Mucosa of rectum (tissue), 2 donors: ENCODE results near the gene ZNF692.
A peak's percentile ranks its signal among the peaks of the same experiment; 100 is the strongest.

ENCODE experiments used
- H3K27ac ChIP-seq, 2 donors: one replicate each; pipeline ENCODE4 v1.7.0; 2013; ENCODE audit warnings: inconsistent platforms in 2 of 2, low read depth in 2 of 2, low read length in 2 of 2
- H3K27me3 ChIP-seq, 2 donors: one replicate each; pipeline ENCODE4 v1.7.0; 2013; ENCODE audit warnings: low read length in 2 of 2; ENCODE audit not compliant: control insufficient read depth in 2 of 2, insufficient read depth in 2 of 2
- H3K36me3 ChIP-seq, 2 donors: one replicate each; pipeline ENCODE4 v1.7.0; 2013; ENCODE audit warnings: low read length in 2 of 2; ENCODE audit not compliant: control insufficient read depth in 2 of 2, insufficient read depth in 2 of 2
- H3K4me1 ChIP-seq, 2 donors: one replicate each; pipeline ENCODE4 v1.7.0; 2013; ENCODE audit warnings: low read length in 2 of 2, mild to moderate bottlenecking in 1 of 2; ENCODE audit not compliant: control insufficient read depth in 2 of 2, insufficient read depth in 2 of 2
- H3K4me3 ChIP-seq, 2 donors: one replicate each; pipeline ENCODE4 v1.7.0; 2013; ENCODE audit warnings: low read length in 2 of 2
- H3K9ac ChIP-seq, 2 donors: one replicate each; pipeline ENCODE4 v1.7.0; 2013; ENCODE audit warnings: low read length in 2 of 2, low read depth in 1 of 2, mild to moderate bottlenecking in 1 of 2
- H3K9me3 ChIP-seq, 2 donors: one replicate each; pipeline ENCODE4 v1.7.0; 2013; ENCODE audit warnings: low read length in 2 of 2; ENCODE audit not compliant: control insufficient read depth in 2 of 2
- donor health status: healthy.
- donor health status: Normal muscosa, but diverticular disease.

ZNF692 gene

DNA sequence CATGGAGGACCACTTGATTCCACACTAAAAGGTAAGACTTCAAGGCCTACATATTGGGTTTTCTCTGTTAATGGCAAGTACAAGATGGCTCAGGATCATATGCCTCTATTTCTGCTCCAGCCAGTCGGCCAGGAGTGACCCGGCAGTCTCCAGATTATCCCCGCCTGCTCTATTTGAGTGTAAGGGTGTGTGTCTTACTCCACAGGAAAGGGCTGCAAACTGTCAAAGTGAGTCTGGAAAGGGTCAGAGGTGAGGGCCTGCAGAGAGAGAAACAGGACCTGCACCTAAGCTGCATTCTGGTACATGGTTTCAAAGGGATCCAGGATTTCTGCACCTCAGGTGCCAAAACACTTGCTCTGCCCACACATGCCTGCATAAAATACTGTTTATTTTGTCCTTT, 9.2 kb downstream of the ZNF692 start:
- peaks cover 0 to 2% of the 10 kb centered on the region in 2 donors for H3K4me1 ChIP-seq
- H3K9ac ChIP-seq: no peak overlapping the region
- H3K27me3 ChIP-seq: no peaks in the 10 kb centered on the region
- no peak overlapping the region for H3K4me3 ChIP-seq
- no peaks in the 10 kb centered on the region for H3K9me3 ChIP-seq
- peaks cover 51 to 57% of the 10 kb centered on the region in 2 donors for H3K36me3 ChIP-seq
- no peak overlapping the region for H3K27ac ChIP-seq

DNA sequence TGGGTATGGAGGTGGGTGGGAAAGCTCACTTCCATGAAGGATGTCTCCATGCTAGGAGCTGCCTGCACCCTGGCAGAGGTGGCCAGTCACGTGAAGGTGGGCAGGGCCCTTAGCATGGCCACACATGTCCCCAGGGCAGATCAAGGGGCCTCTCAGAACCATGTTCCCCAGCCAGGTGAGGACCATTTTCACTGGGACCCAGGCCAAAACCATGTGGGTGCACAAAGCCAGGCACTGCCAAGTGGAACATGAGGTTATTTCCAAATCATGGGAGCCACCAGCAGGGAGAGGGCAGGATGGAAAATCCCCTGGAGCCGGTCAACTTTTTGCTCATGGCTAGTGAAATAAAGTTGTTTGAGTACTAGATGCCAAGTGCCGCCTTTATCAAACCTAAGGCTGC, 9.7 kb downstream of the ZNF692 start:
- Histone ChIP-seq H3K9me3 (no peaks in the 10 kb centered on the region), H3K4me1 (peaks cover 0 to 2% of the 10 kb centered on the region in 2 donors), H3K27me3 (no peaks in the 10 kb centered on the region), H3K9ac (no peak overlapping the region), H3K36me3 (peaks cover 54 to 60% of the 10 kb centered on the region in 2 donors), H3K4me3 (no peak overlapping the region), H3K27ac (no peak overlapping the region)

DNA sequence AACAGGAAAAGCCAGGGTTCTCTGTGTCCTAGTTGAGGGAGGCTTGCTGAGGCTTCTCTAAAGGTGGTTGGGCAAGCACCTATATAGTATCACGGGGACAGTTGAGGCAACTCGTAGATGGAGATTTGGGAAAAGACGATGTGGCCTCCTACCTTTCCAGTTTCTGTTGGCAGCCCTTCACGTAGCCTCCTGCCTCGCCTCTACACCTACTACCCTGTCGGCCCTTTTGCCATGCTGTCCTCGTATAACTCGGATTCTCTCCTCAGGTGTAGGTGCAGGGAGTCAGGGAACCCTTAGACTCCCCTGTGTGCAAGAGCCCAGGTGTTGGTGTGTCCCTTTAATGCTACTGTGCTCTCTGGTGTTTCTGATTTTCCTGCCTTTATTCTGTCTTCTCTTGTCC, 10.3 kb downstream of the ZNF692 start:
- Histone ChIP-seq H3K36me3 (peaks cover 54 to 56% of the 10 kb centered on the region in 2 donors), H3K27ac (no peak overlapping the region), H3K4me1 (peaks cover 0 to 2% of the 10 kb centered on the region in 2 donors), H3K9me3 (no peaks in the 10 kb centered on the region), H3K27me3 (no peaks in the 10 kb centered on the region), H3K9ac (no peak overlapping the region), H3K4me3 (no peak overlapping the region)

DNA sequence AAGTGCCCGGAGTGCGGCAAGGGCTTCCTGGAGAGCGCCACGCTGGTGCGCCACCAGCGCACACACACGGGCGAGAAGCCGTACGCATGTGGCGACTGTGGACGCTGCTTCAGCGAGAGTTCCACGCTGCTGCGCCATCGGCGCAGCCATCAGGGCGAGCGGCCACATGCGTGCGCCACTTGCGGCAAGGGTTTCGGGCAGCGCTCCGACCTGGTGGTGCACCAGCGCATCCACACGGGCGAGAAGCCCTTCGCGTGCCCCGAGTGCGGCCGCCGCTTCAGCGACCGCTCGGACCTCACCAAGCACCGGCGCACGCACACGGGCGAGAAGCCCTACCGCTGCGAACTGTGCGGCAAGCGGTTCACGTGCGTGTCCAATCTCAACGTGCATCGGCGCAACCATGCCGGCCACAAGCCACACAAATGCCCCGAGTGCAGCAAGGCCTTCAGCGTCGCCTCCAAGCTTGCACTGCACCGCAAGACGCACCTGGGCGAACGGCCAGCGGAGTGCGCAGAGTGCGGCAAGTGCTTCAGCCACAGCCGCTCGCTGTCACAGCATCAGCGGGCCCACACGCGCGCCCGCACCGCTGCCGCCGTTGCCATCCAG, 10.8 kb downstream of the ZNF692 start:
- peaks cover 55 to 56% of the 10 kb centered on the region in 2 donors for H3K36me3 ChIP-seq
- no peak overlapping the region for H3K9ac ChIP-seq
- no peaks in the 10 kb centered on the region for H3K27me3 ChIP-seq
- H3K9me3 ChIP-seq: no peaks in the 10 kb centered on the region
- H3K4me1 ChIP-seq: peaks cover 0 to 2% of the 10 kb centered on the region in 2 donors
- H3K4me3 ChIP-seq: no peak overlapping the region
- H3K27ac ChIP-seq: no peak overlapping the region

DNA sequence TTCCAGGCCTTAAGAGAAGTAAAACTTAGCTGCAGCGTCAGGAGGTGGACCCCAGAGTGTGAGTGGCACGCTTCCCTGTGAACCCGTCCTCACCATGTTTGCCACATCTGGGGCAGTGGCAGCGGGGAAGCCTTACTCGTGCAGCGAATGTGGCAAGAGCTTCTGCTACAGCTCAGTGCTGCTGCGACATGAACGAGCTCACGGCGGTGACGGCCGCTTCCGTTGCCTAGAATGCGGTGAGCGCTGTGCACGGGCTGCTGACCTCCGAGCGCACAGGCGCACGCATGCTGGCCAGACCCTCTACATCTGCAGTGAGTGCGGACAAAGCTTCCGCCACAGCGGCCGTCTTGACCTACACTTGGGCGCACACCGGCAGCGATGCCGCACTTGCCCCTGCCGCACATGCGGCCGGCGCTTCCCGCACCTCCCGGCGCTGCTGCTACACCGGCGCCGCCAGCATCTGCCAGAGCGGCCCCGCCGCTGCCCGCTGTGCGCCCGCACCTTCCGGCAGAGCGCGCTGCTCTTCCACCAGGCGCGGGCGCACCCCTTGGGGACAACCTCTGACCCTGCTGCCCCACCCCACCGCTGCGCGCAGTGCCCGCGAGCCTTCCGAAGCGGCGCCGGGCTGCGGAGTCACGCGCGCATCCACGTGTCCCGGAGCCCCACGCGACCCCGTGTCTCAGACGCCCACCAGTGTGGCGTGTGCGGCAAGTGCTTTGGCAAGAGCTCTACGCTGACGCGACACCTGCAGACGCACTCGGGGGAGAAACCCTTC, 11.5 kb downstream of the ZNF692 start:
- H3K36me3 ChIP-seq: peaks cover 58 to 59% of the 10 kb centered on the region in 2 donors
- H3K4me3 ChIP-seq: no peak overlapping the region
- H3K9ac ChIP-seq: no peak overlapping the region
- H3K9me3 ChIP-seq: no peaks in the 10 kb centered on the region
- H3K27ac ChIP-seq: no peak overlapping the region
- peaks cover 0 to under 1% of the 10 kb centered on the region in 2 donors for H3K4me1 ChIP-seq
- H3K27me3 ChIP-seq: no peaks in the 10 kb centered on the region

DNA sequence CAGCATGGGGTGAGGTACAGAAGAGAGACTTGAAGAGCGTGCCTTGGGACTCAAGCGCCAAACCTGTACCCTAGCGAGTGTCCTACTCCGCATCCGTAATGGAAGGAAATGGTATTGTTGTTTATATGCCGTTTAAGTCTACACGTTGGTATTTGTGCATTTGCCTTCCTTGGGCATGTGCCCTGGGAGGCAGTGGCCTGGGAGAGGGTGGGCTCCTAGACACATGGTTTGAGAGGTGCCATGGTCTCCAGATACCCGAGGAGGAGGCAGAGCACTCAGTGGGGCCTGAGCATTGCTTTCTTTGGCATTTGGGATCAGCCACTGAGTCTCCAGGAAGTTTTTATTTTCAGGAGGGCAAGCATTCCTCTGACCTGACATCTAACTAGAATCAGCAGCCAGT, 14.4 kb downstream of the ZNF692 start:
- peaks cover 3 to 4% of the 10 kb centered on the region in 2 donors for H3K4me1 ChIP-seq
- no peak overlapping the region for H3K4me3 ChIP-seq
- H3K27ac ChIP-seq: no peak overlapping the region
- peaks cover 48 to 50% of the 10 kb centered on the region in 2 donors for H3K36me3 ChIP-seq
- H3K9ac ChIP-seq: no peak overlapping the region
- no peaks in the 10 kb centered on the region for H3K9me3 ChIP-seq
- no peaks in the 10 kb centered on the region for H3K27me3 ChIP-seq

DNA sequence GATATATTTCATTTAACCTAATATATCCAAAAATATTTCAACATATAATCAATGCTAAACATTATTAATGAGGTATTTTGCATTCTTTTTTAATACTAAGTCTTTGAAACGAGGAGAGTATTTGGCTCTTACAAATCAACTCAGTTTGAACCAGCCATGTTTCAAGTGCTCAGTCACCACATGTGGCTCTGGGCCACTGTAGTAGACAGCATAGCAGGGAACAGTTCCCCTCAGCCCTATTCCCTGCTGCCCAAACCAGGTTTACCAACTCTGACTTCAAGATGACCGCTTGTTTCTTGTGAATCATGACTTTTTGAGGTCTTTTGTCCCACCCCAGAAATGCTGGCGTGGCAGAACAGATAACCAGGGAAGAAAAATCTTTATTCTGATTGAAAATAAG, 15.2 kb downstream of the ZNF692 start:
- Histone ChIP-seq H3K27me3 (no peaks in the 10 kb centered on the region), H3K27ac (no peak overlapping the region), H3K36me3 (peaks cover 42% of the 10 kb centered on the region in 2 donors), H3K4me1 (peaks cover 4 to 6% of the 10 kb centered on the region in 2 donors), H3K4me3 (no peak overlapping the region), H3K9ac (no peak overlapping the region), H3K9me3 (no peaks in the 10 kb centered on the region)

DNA sequence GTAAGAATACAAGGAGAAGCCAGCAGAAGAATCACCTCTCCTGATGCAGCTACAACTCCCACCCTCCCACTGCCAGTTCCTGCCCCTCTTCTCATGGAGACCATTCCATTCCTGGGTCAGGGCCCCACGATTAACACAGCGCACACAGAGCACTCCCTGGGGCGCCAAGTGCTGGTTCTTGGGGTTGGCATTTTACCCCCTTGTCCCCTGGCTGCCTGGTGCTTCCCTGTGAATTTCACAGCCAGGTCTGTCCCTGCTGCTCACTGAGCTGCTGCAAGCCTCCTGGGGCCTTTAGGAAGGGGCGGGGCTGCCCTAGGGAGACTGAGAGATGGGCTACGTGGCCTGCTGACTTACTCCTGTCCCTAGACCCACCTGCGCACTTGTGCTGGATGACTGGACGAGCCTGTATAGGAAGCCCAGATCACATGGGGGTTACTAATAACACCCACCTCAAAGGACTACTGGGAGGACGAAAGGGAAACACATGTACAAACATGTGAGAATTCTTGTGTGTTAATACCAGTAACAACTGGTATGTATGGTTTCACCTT, 16.0 kb downstream of the ZNF692 start:
- H3K27me3 ChIP-seq: no peaks in the 10 kb centered on the region
- no peak overlapping the region for H3K27ac ChIP-seq

DNA sequence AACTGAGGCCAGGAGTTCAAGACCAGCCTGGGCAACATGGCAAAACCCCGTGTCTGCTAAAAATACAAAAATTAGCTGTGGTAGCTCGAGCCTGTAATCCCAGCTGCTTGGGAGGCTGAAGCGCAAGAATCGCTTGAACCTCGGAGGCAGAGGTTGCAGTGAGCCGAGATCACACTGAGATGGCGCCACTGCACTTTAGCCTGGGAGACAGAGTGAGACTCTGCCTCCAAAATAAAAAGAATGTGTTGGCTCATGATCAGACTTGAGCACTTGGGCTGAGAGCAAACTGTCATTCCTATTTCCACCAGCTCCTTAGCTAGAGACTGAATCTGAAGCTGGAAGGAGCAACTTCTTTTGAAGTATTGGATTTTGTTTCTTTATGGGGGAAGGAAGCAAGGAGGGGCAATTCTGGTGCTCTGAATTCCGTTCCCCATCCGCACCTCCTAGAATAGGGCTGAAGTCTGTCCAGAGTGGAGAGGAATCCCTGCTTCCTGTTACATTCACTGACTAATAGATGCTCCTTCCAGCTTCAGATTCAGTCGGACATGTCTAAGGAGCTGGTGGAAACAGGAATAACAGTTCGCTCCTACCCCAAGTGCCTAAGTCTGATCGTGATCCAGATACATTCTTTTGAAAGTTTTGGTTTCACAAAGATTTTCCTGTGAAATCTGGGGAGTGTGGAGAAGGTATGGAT, 17.0 kb downstream of the ZNF692 start:
- peaks cover 11 to 12% of the 10 kb centered on the region in 2 donors for H3K4me1 ChIP-seq
- H3K9ac ChIP-seq: no peak overlapping the region
- peaks cover 24 to 27% of the 10 kb centered on the region in 2 donors for H3K36me3 ChIP-seq
- H3K9me3 ChIP-seq: no peaks in the 10 kb centered on the region
- H3K27ac ChIP-seq: no peak overlapping the region
- H3K27me3 ChIP-seq: no peaks in the 10 kb centered on the region
- H3K4me3 ChIP-seq: no peak overlapping the region

More for the DNA sequence above, 16.0 kb downstream of the ZNF692 start:
- peaks cover 4 to 6% of the 10 kb centered on the region in 2 donors for H3K4me1 ChIP-seq
- H3K36me3 ChIP-seq: peaks cover 34% of the 10 kb centered on the region in 2 donors
- no peaks in the 10 kb centered on the region for H3K9me3 ChIP-seq
- H3K4me3 ChIP-seq: no peak overlapping the region
- peak overlapping the region in 1 of 2 donors; percentile 24 for H3K9ac ChIP-seq

DNA sequence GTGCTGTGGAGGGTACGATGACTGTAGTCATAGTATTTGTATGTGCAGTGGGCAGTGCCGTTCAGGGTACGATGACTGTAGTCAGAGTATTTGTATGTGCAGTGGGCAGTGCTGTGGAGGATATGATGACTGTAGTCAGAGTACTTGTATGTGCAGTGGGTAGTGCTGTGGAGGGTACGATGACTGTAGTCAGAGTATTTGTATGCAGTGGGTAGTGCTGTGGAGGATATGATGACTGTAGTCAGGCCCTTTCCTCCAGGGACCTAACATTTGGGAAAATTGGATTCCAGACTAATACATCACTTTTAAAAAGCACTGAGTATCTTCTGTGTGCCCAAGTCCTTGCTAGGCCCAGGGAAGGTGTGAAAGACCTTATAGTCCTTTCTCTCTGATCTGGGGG, 17.9 kb downstream of the ZNF692 start:
- Histone ChIP-seq H3K27ac (no peak overlapping the region), H3K4me1 (peaks cover 11 to 12% of the 10 kb centered on the region in 2 donors)

More for the DNA sequence above, 17.9 kb downstream of the ZNF692 start:
- H3K36me3 ChIP-seq: peaks cover 16 to 20% of the 10 kb centered on the region in 2 donors
- no peaks in the 10 kb centered on the region for H3K27me3 ChIP-seq
- no peaks in the 10 kb centered on the region for H3K9me3 ChIP-seq
- H3K9ac ChIP-seq: no peak overlapping the region
- no peak overlapping the region for H3K4me3 ChIP-seq
